Naive thymus-derived CD8-positive, alpha-beta T cell (primary cell): ENCODE results near the gene MTR. TPM values are rescaled to one million over a fixed set of nuclear protein-coding genes. Genes with fewer than 3 reads are reported as not detected.

Experiments
- polyA plus RNA-seq, 3 donors: library from polyadenylated mRNA; unstranded; fragments of 300-500 nt; fragmentation: Illumina TruSeq; gene quantifications; one replicate each; pipeline ENCODE4 v1.2.3, GENCODE V29; 2021
- total RNA-seq, 8 experiments: library from RNA in 2 of 8; stranded (reverse) in 2 of 8; gene quantifications; one replicate each; pipeline ENCODE4 v1.2.3 and lab custom pipeline; 2021 to 2026

MTR gene
- total and polyA plus RNA-seq, 5 experiments from 2014 or later: 14.8 to 67.9 (median 25.6) TPM

Other genes with a start within 250 kb of the MTR start
- 10 to 100 TPM; 50.6 to 50.9 TPM for gene HEATR1, start 190.8 kb upstream of the MTR start, total RNA-seq
- 10 to 100 TPM; 11.0 to 14.1 (median 12.1) TPM for gene HEATR1, start 190.8 kb upstream of the MTR start, polyA plus RNA-seq
- gene ACTN2, start 108.8 kb upstream of the MTR start, total RNA-seq: under 1 TPM in 1 of 2 experiments, not detected in 1; 0.36 TPM
- gene ACTN2, start 108.8 kb upstream of the MTR start, polyA plus RNA-seq: not detected
- not detected for gene MT1HL1, start 209.1 kb downstream of the MTR start, total RNA-seq
- not detected for gene MT1HL1, start 209.1 kb downstream of the MTR start, polyA plus RNA-seq
- gene RYR2, start 246.9 kb downstream of the MTR start, total RNA-seq: not detected
- gene RYR2, start 246.9 kb downstream of the MTR start, polyA plus RNA-seq: not detected